ENCODE results near the gene CD46.

Gene CD46

GRCh38 chr1:207828046-207828445, 76.2 kb downstream of the CD46 start:
- Histone ChIP-seq H3K36me3 (no peaks in the 10 kb centered on the region), H3K4me1 (no peaks in the 10 kb centered on the region)

GRCh38 chr1:207828485-207829158, 76.8 kb downstream of the CD46 start:
- TF ChIP-seq, protein P1, sequence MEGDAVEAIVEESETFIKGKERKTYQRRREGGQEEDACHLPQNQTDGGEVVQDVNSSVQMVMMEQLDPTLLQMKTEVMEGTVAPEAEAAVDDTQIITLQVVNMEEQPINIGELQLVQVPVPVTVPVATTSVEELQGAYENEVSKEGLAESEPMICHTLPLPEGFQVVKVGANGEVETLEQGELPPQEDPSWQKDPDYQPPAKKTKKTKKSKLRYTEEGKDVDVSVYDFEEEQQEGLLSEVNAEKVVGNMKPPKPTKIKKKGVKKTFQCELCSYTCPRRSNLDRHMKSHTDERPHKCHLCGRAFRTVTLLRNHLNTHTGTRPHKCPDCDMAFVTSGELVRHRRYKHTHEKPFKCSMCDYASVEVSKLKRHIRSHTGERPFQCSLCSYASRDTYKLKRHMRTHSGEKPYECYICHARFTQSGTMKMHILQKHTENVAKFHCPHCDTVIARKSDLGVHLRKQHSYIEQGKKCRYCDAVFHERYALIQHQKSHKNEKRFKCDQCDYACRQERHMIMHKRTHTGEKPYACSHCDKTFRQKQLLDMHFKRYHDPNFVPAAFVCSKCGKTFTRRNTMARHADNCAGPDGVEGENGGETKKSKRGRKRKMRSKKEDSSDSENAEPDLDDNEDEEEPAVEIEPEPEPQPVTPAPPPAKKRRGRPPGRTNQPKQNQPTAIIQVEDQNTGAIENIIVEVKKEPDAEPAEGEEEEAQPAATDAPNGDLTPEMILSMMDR (IDR thresholded peaks at IDR 0.05; ENCODE audit: low read depth, low read length), result peak; percentile 92
- H3K4me1 ChIP-seq, result no peaks in the 10 kb centered on the region
- DNase-seq, result peak; percentile 74

More at GRCh38 chr1:207828046-207828445, 76.2 kb downstream of the CD46 start:
- no peaks in the 10 kb centered on the region for H3K27me3 ChIP-seq
- TF ChIP-seq, protein P1 (IDR thresholded peaks at IDR 0.05; ENCODE audit: low read depth, low read length), result no peak
- H3K9me3 ChIP-seq, result no peaks in the 10 kb centered on the region
- DNase-seq, result no peak
- no peak overlapping the region for H3K4me3 ChIP-seq (ENCODE audit: low read depth, low read length)

DNA sequence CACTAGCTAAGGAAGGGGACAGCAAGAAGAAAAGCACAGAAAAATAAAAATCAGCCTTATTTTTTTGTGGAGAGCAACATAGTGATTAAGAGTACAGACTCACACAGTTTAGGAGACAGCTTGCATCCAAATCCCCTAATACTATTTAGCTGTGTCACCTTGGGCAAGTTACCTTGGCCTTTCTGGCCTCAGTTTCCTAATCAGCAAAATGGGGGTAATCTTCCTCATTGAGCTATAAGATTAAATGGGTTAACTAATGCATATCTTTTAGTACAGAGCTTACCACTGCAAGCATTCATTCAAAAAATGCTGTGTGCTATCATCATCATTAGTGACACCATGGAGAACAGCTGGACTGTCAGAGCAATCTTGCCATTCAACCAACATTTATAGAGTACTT, 77.7 kb downstream of the CD46 start:
- Histone ChIP-seq H3K4me1 (no peaks in the 10 kb centered on the region), H3K27me3 (no peaks in the 10 kb centered on the region)
- TF ChIP-seq, protein P1 (IDR thresholded peaks at IDR 0.05; ENCODE audit: low read depth, low read length), result no peak

More at GRCh38 chr1:207828485-207829158, 76.8 kb downstream of the CD46 start:
- Histone ChIP-seq H3K9me3 (no peaks in the 10 kb centered on the region), H3K27me3 (no peaks in the 10 kb centered on the region), H3K36me3 (no peaks in the 10 kb centered on the region), H3K4me3 (ENCODE audit: low read depth, low read length) (no peak overlapping the region)

GRCh38 chr1:207830788-207831187, 78.9 kb downstream of the CD46 start:
- no peaks in the 10 kb centered on the region for H3K4me1 ChIP-seq
- no peaks in the 10 kb centered on the region for H3K9me3 ChIP-seq
- H3K36me3 ChIP-seq, result no peaks in the 10 kb centered on the region
- TF ChIP-seq, protein P1 (IDR thresholded peaks at IDR 0.05; ENCODE audit: low read depth, low read length), result no peak
- no peak overlapping the region for H3K4me3 ChIP-seq (ENCODE audit: low read depth, low read length)
- DNase-seq, result no peak
- H3K27me3 ChIP-seq, result no peaks in the 10 kb centered on the region

More for the DNA sequence above, 77.7 kb downstream of the CD46 start:
- Histone ChIP-seq H3K36me3 (no peaks in the 10 kb centered on the region), H3K4me3 (ENCODE audit: low read depth, low read length) (no peak overlapping the region), H3K9me3 (no peaks in the 10 kb centered on the region)
- no peak for DNase-seq

GRCh38 chr1:207831517-207832327, 79.9 kb downstream of the CD46 start:
- TF ChIP-seq, protein P1 (IDR thresholded peaks at IDR 0.05; ENCODE audit: low read depth, low read length), result no peak
- Histone ChIP-seq H3K27me3 (no peaks in the 10 kb centered on the region), H3K4me1 (no peaks in the 10 kb centered on the region), H3K36me3 (no peaks in the 10 kb centered on the region), H3K4me3 (ENCODE audit: low read depth, low read length) (no peak overlapping the region), H3K9me3 (no peaks in the 10 kb centered on the region)
- no peak for DNase-seq

- Histone ChIP-seq H3K9me3 (no peaks in the 10 kb centered on the region), H3K27me3 (no peaks in the 10 kb centered on the region), H3K4me1 (no peaks in the 10 kb centered on the region), H3K4me3 (ENCODE audit: low read depth, low read length) (no peak overlapping the region), H3K36me3 (no peaks in the 10 kb centered on the region)
- DNase-seq, result no peak
- TF ChIP-seq, protein P1 (IDR thresholded peaks at IDR 0.05; ENCODE audit: low read depth, low read length), result no peak
These were observed 80.9 kb downstream of the CD46 start for GRCh38 chr1:207832796-207833195.
